ENCODE results near the gene ZNF385A.

The ZNF385A gene

GRCh38 chr12:54411391-54412241, 27.1 kb upstream of the ZNF385A start:
- TF ChIP-seq TAF1 (IDR thresholded peaks at IDR 0.05; ENCODE audit: borderline replicate concordance, insufficient read depth, low read length) (no peak), POLR2AphosphoS5 (IDR thresholded peaks at IDR 0.05; ENCODE audit: low read depth, low read length) (no peak), SIN3A (IDR thresholded peaks at IDR 0.05; ENCODE audit: borderline replicate concordance, insufficient read depth, low read length) (no peak), REST (IDR thresholded peaks at IDR 0.05; ENCODE audit: insufficient read depth in 1 of 2, low read depth in 2 of 2, low read length in 2 of 2) (no peak), FOXP2 (optimal IDR thresholded peaks at IDR 0.05; ENCODE audit: borderline replicate concordance, extremely low read depth, extremely low read length, insufficient read depth) (no peak)

GRCh38 chr12:54409267-54409666, 24.7 kb upstream of the ZNF385A start:
- no peak for TF ChIP-seq REST (IDR thresholded peaks at IDR 0.05; ENCODE audit: insufficient read depth in 1 of 2, low read depth in 2 of 2, low read length in 2 of 2)
- no peak for TF ChIP-seq TAF1 (IDR thresholded peaks at IDR 0.05; ENCODE audit: borderline replicate concordance, insufficient read depth, low read length)

GRCh38 chr12:54407183-54407905, 22.8 kb upstream of the ZNF385A start:
- no peak for TF ChIP-seq TAF1 (IDR thresholded peaks at IDR 0.05; ENCODE audit: borderline replicate concordance, insufficient read depth, low read length)
- TF ChIP-seq FOXP2 (optimal IDR thresholded peaks at IDR 0.05; ENCODE audit: borderline replicate concordance, extremely low read depth, extremely low read length, insufficient read depth) = no peak

- TF ChIP-seq TAF1 (IDR thresholded peaks at IDR 0.05; ENCODE audit: borderline replicate concordance, insufficient read depth, low read length) (no peak), REST (IDR thresholded peaks at IDR 0.05; ENCODE audit: insufficient read depth in 1 of 2, low read depth in 2 of 2, low read length in 2 of 2) (no peak), FOXP2 (optimal IDR thresholded peaks at IDR 0.05; ENCODE audit: borderline replicate concordance, extremely low read depth, extremely low read length, insufficient read depth) (no peak), POLR2AphosphoS5 (IDR thresholded peaks at IDR 0.05; ENCODE audit: low read depth, low read length) (no peak), SIN3A (IDR thresholded peaks at IDR 0.05; ENCODE audit: borderline replicate concordance, insufficient read depth, low read length) (no peak)
These were observed 21.0 kb upstream of the ZNF385A start for GRCh38 chr12:54405573-54405972.

GRCh38 chr12:54405106-54405505, 20.6 kb upstream of the ZNF385A start:
- no peak for TF ChIP-seq SIN3A (IDR thresholded peaks at IDR 0.05; ENCODE audit: borderline replicate concordance, insufficient read depth, low read length)
- TF ChIP-seq POLR2AphosphoS5 (IDR thresholded peaks at IDR 0.05; ENCODE audit: low read depth, low read length) = no peak
- TF ChIP-seq REST (IDR thresholded peaks at IDR 0.05; ENCODE audit: insufficient read depth in 1 of 2, low read depth in 2 of 2, low read length in 2 of 2) = no peak
- no peak for TF ChIP-seq TAF1 (IDR thresholded peaks at IDR 0.05; ENCODE audit: borderline replicate concordance, insufficient read depth, low read length)
- no peak for TF ChIP-seq FOXP2 (optimal IDR thresholded peaks at IDR 0.05; ENCODE audit: borderline replicate concordance, extremely low read depth, extremely low read length, insufficient read depth)

All from PFSK-1 (cell line).